NOMO-1 treated with DMSO at 0.1 percent for 48 hours (cell line): Measurements from ENCODE around the gene AFF2.

ENCODE experiments used
- DNase-seq: peaks from one replicate; lab custom pipeline; 2025; ENCODE audit not compliant: unreplicated experiment; lab: John Stamatoyannopoulos, UW

Gene AFF2

GRCh38 chrX:148535639-148536038, 35.2 kb downstream of the AFF2 start:
- DNase-seq: no peak

- no peak for DNase-seq
Observed at GRCh38 chrX:148536961-148537360, 36.5 kb downstream of the AFF2 start.

GRCh38 chrX:148537556-148538182, 37.3 kb downstream of the AFF2 start:
- DNase-seq: no peak

- DNase-seq: no peak
Observed at GRCh38 chrX:148538582-148538981, 38.2 kb downstream of the AFF2 start.

GRCh38 chrX:148540114-148540513, 39.7 kb downstream of the AFF2 start:
- no peak for DNase-seq

GRCh38 chrX:148540671-148541583, 40.5 kb downstream of the AFF2 start:
- no peak for DNase-seq

GRCh38 chrX:148541584-148541940, 41.1 kb downstream of the AFF2 start:
- DNase-seq: no peak

GRCh38 chrX:148542481-148543255, 42.3 kb downstream of the AFF2 start:
- DNase-seq: peak; percentile 54

- no peak for DNase-seq
Observed at GRCh38 chrX:148552775-148553174, 52.4 kb downstream of the AFF2 start.

GRCh38 chrX:148555101-148555500, 54.7 kb downstream of the AFF2 start:
- no peak for DNase-seq

GRCh38 chrX:148555571-148556243, 55.3 kb downstream of the AFF2 start:
- DNase-seq: no peak

- no peak for DNase-seq
Observed at GRCh38 chrX:148556498-148556897, 56.1 kb downstream of the AFF2 start.

GRCh38 chrX:148562846-148563245, 62.4 kb downstream of the AFF2 start:
- DNase-seq: peak; percentile 71

GRCh38 chrX:148567229-148567628, 66.8 kb downstream of the AFF2 start:
- no peak for DNase-seq

- DNase-seq: no peak
Observed at GRCh38 chrX:148567779-148568178, 67.4 kb downstream of the AFF2 start.

GRCh38 chrX:148568763-148569162, 68.3 kb downstream of the AFF2 start:
- peak; percentile 2 for DNase-seq

- DNase-seq: peak; percentile 69
Observed at GRCh38 chrX:148572337-148572736, 71.9 kb downstream of the AFF2 start.

GRCh38 chrX:148573119-148573518, 72.7 kb downstream of the AFF2 start:
- no peak for DNase-seq

- DNase-seq: no peak
Observed at GRCh38 chrX:148574237-148574973, 74.0 kb downstream of the AFF2 start.

GRCh38 chrX:148576396-148576795, 76.0 kb downstream of the AFF2 start:
- DNase-seq: no peak
